ENCODE data around the gene FBLN7.

DNA sequence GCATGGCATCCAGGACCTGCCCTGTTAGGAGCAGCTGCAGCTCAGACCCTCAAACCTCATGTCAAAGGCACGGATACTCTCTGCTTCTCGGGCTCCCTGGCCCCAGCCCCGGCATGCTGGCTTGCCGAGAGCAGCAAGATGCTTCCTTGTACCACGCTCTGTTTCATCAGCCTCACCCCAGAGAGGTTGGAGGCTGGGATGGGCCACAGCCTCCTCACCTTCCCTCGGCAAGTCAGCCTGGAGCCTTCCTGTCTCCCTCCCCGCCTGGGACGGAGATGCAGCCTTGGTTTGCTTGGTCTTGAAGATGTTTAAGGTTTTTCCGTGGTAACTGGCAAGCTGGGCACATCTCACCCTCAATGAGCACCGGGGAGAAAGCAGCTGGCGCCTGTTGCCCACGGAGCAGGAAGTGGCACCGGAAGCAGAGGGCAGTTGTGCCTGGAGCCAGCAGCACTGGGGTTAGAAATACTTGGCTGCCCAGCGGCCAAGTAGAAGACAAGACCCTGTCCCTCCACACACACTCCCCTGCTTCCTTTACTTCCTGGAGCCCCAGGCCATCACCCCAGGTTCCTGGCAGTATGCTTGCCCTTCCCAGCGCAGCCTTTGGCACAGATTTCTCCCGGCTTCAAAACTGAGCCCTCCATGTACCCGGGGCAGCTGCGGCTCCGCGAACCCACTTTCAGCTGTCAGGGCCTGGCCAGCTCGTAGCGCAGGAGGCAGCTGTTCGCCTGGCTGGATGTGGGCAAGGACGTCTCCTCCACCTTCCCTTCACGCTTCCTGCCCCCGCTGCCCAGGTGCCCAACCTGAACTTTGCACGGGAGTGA is 17.4 kb downstream of the FBLN7 start:
- TF ChIP-seq POLR2A (IDR thresholded peaks at IDR 0.05) = no peak
- TF ChIP-seq, protein P1, sequence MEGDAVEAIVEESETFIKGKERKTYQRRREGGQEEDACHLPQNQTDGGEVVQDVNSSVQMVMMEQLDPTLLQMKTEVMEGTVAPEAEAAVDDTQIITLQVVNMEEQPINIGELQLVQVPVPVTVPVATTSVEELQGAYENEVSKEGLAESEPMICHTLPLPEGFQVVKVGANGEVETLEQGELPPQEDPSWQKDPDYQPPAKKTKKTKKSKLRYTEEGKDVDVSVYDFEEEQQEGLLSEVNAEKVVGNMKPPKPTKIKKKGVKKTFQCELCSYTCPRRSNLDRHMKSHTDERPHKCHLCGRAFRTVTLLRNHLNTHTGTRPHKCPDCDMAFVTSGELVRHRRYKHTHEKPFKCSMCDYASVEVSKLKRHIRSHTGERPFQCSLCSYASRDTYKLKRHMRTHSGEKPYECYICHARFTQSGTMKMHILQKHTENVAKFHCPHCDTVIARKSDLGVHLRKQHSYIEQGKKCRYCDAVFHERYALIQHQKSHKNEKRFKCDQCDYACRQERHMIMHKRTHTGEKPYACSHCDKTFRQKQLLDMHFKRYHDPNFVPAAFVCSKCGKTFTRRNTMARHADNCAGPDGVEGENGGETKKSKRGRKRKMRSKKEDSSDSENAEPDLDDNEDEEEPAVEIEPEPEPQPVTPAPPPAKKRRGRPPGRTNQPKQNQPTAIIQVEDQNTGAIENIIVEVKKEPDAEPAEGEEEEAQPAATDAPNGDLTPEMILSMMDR (IDR thresholded peaks at IDR 0.05) = no peak
